Activated CD8-positive, alpha-beta memory T cell treated with anti-CD3 and anti-CD28 coated beads, Interleukin-2, amount 50 U/mL, for 1 hour (primary cell): ENCODE data around the gene SLC13A5.
"Not testable (repeated sequence)": the region's sequence is repeated elsewhere in the genome, so short reads cannot be mapped to it uniquely, and the experiment has no call there.

Experiments
- DNase-seq: peaks from one replicate; pipeline ENCODE4 v3.0.0-alpha.2; 2020; ENCODE audit errors: extremely low read depth

The SLC13A5 gene

GRCh38 chr17:6713130-6713917 lies at the start of gene SLC13A5:
TSS of gene SLC13A5 (minus strand) at chr17:6713369. CDS start at chr17:6713333, 36 bp downstream.
- DNase-seq, result no peak

DNA sequence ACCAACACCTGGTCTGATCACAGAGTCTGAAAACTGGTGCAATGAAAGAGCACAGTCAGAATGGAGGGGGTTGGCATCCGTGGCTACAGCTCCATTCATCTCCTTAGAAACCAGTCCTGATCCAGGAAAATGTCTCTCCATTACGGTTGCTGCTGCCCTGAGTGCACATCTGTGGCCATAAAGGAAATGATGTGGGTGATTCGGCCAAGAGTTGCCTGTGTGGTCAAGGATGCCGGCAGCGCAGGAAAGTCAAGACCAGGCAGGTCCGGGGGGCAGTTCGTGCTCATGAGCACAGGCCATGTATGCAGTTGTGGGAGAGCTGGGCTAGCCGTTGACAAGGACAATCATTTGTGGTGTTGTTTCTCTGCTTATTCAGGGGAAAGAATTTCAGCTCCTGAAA lies 48.6 kb upstream of the SLC13A5 start:
- no peak for DNase-seq

DNA sequence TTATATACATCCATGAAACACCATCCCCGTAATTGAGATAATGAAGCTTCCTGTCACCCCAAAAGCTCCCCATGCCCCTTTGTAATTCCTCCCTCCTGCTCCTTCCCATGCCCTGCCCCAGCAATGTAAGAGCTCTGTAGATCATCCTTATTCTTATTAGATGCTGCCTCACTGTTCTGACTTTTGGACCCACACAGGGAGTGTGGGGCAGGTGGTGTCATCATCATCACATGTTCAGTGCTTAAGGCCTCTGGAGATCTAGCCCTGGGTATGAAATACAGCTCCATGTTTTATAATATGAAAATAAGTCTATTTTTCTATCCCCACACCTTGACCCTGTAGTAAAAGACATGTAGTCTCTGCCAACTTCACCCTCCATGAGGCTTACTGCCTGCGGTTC lies 44.6 kb upstream of the SLC13A5 start:
- DNase-seq, result no peak

GRCh38 chr17:6756425-6757031 lies 43.4 kb upstream of the SLC13A5 start:
- no peak for DNase-seq

GRCh38 chr17:6755731-6756184 lies 42.6 kb upstream of the SLC13A5 start, which contains the start of gene XAF1:
TSS of gene XAF1 (plus strand) at chr17:6756046. CDS start at chr17:6756079, 33 bp downstream.
- no peak for DNase-seq

DNA sequence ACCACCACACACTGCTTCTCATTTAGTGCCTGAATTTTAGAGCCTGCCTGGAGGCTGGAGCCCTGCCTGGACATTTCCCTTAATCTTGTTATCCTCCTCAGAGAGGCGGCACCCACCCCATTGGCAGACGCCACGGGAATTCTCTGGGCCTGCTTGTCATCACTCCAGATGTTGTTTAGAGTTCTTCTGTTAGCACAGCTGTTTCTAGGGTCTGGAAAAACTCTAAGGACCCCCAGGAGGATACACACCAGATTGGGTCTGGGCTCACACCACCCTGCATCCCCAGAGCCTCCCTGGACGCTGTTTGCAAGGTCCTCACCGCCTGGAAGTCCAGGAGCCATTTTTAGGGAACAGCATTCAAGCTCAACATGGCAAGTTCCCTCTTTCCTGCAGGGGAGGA lies 42.1 kb upstream of the SLC13A5 start:
- DNase-seq, result no peak

- no peak for DNase-seq
Observed at GRCh38 chr17:6753546-6753945, 40.4 kb upstream of the SLC13A5 start.

- DNase-seq, result no peak
Observed at GRCh38 chr17:6753006-6753445, 39.9 kb upstream of the SLC13A5 start.

DNA sequence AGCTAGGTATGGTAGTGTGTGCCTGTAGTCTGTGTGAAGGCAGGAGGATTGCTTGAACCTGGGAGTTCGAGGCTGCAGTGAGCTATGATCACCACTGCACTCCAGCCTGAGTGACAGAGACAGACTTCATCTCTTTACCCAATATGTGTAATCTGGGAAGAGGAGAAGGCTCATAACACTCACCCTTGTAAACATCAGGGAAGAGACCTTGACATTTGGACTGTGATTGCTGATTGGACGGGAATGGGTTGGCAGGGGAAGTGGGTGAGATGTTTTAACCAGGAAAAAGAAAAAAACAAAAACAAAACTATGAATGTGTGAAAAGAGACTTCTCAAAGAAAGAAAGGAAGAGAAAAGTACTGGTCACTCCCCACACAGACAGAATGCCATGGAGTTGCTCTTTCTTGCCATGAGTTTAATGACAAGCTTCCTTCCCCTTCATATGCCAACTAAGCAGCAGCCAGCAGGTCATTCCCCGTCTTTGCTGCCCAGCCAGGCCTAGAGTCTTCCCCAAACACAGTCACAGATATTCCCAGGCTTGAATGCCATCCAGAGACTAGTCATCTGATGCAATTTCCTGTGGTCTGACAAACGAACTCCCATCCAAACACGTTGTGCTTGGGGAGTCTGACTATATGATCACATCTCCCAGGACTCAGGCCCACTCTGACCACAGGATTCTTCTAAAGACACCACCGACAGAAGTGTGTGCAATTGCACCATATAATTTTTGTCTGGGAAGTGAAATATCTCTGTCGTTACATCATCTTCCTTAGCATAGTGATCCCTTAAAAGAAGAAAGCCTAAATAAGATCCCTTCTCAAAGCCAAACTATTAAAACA lies 39.1 kb upstream of the SLC13A5 start:
- DNase-seq, result no peak

DNA sequence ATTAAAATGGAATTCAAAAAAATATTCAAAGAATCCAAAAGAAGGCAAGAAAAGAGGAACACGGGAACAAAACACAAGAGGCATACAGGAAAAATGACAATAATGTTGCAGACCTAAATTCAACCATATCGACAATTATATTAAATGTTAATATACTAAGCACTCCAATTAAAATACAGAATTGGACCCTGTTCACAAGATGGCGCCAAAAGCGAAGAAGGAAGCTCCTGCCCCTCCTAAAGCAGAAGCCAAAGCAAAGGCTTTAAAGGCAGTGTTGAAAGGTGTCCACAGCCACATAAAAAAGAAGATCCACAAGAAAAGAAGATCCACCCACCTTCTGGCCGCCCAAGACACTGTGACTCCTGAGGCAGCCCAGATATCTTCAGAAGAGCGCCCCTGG lies 36.4 kb upstream of the SLC13A5 start:
- DNase-seq, result no peak

GRCh38 chr17:6748617-6749016 lies 35.4 kb upstream of the SLC13A5 start:
- DNase-seq, result no peak

DNA sequence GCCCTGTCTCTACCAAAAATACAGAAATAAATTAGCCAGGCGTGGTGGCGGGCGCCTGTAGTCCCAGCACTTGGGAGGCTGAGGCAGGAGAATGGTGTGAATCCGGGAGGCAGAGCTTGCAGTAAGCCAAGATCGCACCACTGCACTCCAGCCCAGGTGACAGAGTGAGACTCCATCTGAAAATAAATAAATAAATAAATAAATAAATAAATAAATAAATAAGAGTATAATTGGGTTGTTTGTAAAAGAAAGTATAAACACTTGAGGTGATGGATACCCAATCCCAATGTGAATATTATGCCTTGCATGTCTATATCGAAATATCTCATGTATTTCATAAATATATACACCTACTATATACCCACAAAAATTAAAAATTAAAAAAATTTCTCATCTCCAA lies 33.5 kb upstream of the SLC13A5 start:
- not testable (repeated sequence) for DNase-seq

DNA sequence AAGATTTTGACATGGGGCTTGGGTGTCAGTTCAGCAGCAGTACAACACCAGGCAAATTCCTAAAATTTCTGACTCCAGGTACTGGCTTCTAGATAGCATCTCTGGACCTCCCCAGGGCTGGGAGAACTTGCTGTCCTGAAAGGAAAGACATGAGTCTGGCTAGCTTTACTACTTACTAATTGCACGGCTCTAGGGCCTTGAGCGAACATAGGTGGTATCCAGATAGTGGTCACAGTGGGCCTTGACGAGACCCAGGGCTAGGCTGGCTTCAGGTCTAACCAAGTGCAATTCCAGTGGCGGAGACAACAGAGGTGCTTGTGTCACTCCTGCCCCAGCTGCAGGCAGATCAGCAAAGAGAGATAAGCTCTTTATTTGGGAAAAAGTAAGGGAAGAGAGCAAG lies 16.4 kb upstream of the SLC13A5 start:
- DNase-seq, result no peak

GRCh38 chr17:6724009-6724408 lies 10.8 kb upstream of the SLC13A5 start:
- DNase-seq, result no peak

DNA sequence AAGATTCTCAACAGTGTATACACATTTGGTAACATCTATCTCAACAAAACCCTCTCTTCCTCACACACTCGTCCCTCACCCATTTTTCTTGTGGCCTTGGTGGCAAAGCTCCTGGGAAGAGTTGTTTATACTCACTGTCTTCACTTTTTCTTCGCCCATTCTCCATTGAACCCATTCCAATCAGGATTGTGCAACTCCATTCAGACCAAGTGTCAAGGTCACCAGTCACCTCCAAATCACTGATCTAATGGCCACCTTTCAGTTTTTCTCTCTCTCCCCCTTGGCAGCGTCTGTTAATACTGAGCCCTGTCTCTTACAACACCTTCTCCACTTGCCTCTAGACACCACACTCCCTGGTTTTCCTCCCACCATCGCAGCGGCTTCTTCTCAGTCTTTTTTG lies 8.6 kb upstream of the SLC13A5 start:
- DNase-seq, result no peak

DNA sequence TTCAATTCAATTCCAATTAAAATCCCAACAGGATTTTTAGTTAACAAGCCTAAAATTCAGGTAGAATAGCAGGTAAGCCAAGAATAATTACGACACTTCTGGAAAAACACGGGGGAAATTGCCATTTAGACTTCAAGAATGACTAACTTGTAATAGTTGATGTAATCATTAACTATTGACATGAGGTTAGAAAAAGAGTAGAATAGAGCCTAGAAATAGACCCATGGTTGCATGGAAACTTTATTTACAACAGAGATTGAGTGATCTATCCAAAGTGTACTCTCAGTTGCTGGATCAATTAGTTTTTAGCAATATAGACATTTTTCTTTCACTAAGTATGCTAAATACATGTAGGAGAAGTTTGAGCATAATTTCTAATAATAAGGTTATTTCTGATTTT lies 3.6 kb upstream of the SLC13A5 start:
- no peak for DNase-seq

GRCh38 chr17:6714315-6714874 lies 1.2 kb upstream of the SLC13A5 start:
- DNase-seq, result no peak

GRCh38 chr17:6713918-6714271 lies 726 bp upstream of the SLC13A5 start:
- DNase-seq, result no peak

DNA sequence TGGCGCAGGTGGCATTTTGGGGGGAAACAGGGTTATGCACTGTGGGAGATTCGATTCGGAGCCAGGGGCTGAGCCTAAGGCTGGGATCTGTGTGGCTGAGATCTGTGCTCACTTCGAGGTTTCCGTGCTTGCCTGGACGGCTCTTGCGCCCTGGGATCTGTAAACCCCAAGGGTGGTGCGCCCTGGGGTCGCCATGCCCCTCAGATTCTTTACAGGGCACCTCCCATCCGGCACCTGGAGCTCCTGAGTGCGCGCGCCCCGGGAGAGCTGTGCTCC lies 377 bp downstream of the SLC13A5 start:
- no peak for DNase-seq

- no peak for DNase-seq
Observed at GRCh38 chr17:6712058-6712853, 913 bp downstream of the SLC13A5 start.

DNA sequence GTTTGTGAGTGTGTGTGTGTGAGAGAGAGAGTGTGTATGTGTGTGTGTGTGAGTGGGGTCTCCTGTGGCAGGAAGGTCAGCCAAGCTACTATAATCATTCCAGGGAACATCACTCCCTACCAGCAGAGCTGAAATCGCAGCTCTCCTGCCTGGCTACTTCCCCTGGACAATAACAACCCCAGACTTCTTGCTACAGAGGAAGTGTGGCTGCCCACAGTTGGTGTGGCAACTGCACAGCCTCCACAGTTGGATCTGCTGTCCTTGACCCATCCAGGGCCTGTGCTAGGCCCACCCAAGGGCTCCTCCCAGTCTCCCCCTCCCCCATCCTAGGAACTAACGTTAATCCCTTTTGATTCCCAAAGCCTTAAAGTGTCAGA lies 1.5 kb downstream of the SLC13A5 start:
- DNase-seq, result no peak
